GM18505 (cell line): ENCODE measurements around the gene TTC23.

Experiments
- ATAC-seq: cut with Tn5 transposase; IDR thresholded peaks from one replicate; pipeline ENCODE4 v1.9.1; 2021; ENCODE audit not compliant: unreplicated experiment
- POLR2A ChIP-seq: IDR thresholded peaks from 4 replicates; pipeline ENCODE4 v1.6.1; 2011; ENCODE audit warnings: borderline replicate concordance; ENCODE audit not compliant: insufficient read depth, insufficient read length; ENCODE audit errors: extremely low read depth

Gene TTC23

DNA sequence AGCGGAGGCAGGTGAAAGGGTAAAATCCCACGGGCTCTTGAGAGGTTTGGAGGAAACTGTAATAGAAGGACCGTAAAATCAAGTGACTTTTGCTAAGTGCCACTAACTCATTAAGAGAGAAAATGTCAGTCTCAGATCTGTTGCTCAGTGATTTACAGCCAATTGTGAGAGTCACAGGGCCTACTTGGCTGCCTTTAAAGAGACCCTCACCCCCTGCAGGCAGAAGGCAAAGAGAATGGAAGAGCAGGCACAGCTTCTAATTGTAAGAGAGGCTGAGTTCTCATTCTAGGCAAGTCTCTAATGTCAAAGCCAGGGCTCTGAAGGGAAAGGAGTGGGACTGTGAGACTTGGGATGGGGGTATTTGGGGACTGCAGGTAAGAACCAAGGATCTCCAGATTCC lies 153.8 kb downstream of the TTC23 start:
- ATAC-seq, result no peak
- TF ChIP-seq POLR2A, result no peak

- no peak for TF ChIP-seq POLR2A
- no peak for ATAC-seq
These were observed 156.7 kb downstream of the TTC23 start for GRCh38 chr15:99092554-99093172.

DNA sequence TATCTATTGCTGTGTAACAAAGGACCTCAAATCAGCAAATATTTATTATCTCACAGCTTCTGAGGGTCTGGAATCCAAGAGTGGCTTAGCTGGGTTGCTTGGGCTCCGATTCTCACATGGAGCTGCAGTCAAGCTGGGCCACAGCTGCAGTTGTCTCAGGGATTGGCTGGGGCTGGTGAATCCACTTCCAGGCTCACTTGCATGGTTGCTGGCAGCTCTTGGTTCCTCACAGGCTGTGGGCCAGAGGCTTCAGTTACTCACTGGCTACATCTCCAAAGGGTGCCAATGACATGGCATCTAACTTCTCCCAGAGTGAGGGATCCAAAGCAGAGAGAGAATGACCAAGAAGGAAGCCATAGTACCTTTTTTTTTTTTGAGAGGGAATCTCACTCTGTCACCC lies 158.4 kb downstream of the TTC23 start:
- ATAC-seq, result no peak
- no peak for TF ChIP-seq POLR2A

- no peak for TF ChIP-seq POLR2A
- ATAC-seq, result peak; percentile 97
These were observed 159.2 kb downstream of the TTC23 start for GRCh38 chr15:99090011-99090699.

DNA sequence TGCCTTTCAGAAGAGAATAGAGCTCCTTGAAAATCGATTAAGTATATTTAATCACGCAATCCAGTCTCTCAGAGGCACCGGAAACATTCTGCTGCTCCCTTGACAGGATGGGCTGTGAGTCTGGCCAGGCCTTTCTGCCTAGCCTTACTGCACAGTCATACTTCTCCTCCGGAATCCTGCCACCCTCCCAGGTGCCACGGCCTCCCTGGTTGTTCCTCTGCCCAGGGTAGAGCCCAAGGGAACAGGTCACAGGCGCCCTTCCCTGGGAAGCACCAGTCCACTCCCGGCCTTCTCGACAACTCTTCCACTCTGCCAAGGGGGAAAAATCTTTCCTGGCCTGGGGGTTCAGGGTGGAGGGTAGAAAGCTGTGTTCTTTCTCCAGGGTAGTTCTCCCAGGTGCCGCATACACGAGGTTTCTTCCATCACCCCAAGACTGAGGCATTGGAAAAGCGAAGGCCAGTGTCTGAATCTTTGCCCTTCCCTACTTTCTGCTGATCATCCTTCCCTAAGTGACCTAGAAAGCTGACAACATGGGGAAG lies 161.9 kb downstream of the TTC23 start:
- no peak for TF ChIP-seq POLR2A
- no peak for ATAC-seq

DNA sequence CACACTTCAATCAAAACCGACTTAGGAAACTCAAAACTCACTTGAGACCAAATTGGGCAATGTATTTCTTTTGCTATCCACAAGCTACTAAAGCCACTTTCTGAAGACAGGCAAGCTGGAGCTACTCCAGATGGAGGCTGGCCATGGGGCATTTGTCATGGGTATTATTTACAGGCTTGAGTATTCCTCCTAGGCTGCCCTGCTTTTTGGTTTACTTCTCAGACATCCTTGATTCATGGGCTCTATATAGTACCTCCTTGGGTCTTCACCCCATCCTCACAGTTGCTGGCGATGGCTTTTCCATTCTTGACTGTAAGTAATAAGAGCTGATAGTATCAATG lies 163.1 kb downstream of the TTC23 start:
- no peak for ATAC-seq
- no peak for TF ChIP-seq POLR2A
